ENCODE results near the gene ELK3.

DNA sequence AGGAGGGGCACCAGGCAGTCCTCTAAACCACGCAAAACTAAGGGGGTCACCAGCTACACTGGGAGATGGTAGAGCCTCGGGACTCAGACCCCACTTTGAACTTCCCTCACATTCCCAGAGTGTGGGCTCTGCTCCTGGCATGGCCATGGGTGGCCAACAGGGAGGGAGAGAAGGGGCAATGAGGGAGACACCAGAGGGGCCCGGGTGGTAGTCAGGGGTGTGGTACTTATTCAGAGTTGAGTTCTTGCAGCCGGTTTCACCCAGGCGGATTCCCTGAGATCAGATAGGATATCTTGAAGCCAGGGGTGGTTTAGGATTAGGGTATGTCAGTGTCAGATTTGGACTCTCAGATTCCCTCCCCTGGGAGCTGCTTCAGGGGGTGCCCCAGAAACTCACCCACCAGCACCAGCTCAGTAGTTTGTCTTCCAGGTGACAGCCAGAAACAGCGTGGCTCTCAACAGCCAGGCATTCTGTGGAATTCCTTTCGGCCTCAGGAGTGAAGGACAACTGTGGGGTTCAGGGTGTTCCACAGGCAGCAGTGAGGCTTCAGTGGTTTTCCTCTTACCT, 56.0 kb downstream of the ELK3 start:
- TF ChIP-seq POLR2AphosphoS5 (IDR thresholded peaks at IDR 0.05) = no peak
- TF ChIP-seq, protein P1, sequence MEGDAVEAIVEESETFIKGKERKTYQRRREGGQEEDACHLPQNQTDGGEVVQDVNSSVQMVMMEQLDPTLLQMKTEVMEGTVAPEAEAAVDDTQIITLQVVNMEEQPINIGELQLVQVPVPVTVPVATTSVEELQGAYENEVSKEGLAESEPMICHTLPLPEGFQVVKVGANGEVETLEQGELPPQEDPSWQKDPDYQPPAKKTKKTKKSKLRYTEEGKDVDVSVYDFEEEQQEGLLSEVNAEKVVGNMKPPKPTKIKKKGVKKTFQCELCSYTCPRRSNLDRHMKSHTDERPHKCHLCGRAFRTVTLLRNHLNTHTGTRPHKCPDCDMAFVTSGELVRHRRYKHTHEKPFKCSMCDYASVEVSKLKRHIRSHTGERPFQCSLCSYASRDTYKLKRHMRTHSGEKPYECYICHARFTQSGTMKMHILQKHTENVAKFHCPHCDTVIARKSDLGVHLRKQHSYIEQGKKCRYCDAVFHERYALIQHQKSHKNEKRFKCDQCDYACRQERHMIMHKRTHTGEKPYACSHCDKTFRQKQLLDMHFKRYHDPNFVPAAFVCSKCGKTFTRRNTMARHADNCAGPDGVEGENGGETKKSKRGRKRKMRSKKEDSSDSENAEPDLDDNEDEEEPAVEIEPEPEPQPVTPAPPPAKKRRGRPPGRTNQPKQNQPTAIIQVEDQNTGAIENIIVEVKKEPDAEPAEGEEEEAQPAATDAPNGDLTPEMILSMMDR (IDR thresholded peaks at IDR 0.05) = no peak

Measured in stomach (tissue), 4 donors.